GM12878 (cell line): Measurements from ENCODE around the gene REPS2. TPM values are rescaled to one million over a fixed set of nuclear protein-coding genes. Genes with fewer than 3 reads are reported as not detected.

Experiments
- ATAC-seq: fragments of 200-7000 bp; cut with Tn5 transposase; 3 replicates; pipeline ENCODE4 v1.9.1; 2020; ENCODE audit warnings: mild to moderate bottlenecking, moderate library complexity
- BruUV-seq: library from RNA; stranded (reverse); fragments of 400-500 nt; replicated peaks from 2 replicates; lab custom pipeline; 2021; lab: Mats Ljungman, UMichigan
- CTCF ChIA-PET: fragments of 300-600 bp; sonication (Branson Sonifier 250); formaldehyde crosslinking; extraction: SDS; loops from one replicate; lab custom pipeline; 2021; ENCODE audit warnings: inconsistent platforms; lab: Yijun Ruan, JAX
- POLR2A ChIA-PET: fragments of 350-600 bp; formaldehyde crosslinking; extraction: SDS; loops from one replicate; lab custom pipeline; 2021; ENCODE audit warnings: inconsistent platforms; lab: Charles Lee
- RAD21 ChIA-PET: fragments of 300-600 bp; sonication (Branson Sonifier 250); formaldehyde crosslinking; loops from one replicate; lab custom pipeline; 2023; ENCODE audit warnings: antibody characterized with exemption; ENCODE audit not compliant: unreplicated experiment; lab: Charles Lee
- SMC1A ChIA-PET: fragments of 300-600 bp; sonication (Branson Sonifier 250); formaldehyde crosslinking; loops from one replicate; lab custom pipeline; 2023; ENCODE audit not compliant: unreplicated experiment, uncharacterized antibody; lab: Charles Lee
- DNase-seq: peaks from one replicate; pipeline ENCODE4 v3.0.0-alpha.2; 2011; ENCODE audit warnings: low read depth, low spot score
- FAIRE-seq: peaks from 3 replicates; lab custom pipeline; 2011; peaks lifted over from hg19 to GRCh38; lab: Jason Lieb, UNC
- H2AFZ ChIP-seq: 2 replicates; pipeline ENCODE4 v1.6.0; 2011; ENCODE audit warnings: low read depth, low read length, control low read depth; ENCODE audit not compliant: control insufficient read depth
- H3K27ac ChIP-seq: 2 replicates; pipeline ENCODE4 v1.5.1; 2011; ENCODE audit warnings: control low read depth; ENCODE audit not compliant: control insufficient read depth, insufficient read depth
- H3K27me3 ChIP-seq, 2 experiments: replicated peaks in 1 of 2; 2 replicates each; pipeline versions ENCODE4 v1.6.0 to v1.6.1; 2011; ENCODE audit warnings: low read length in 1 of 2; ENCODE audit not compliant: control insufficient read depth in 2 of 2, insufficient read depth in 2 of 2
- H3K36me3 ChIP-seq, 2 experiments: 2 replicates each; pipeline ENCODE4 v1.5.1; 2011; ENCODE audit warnings: low read length in 1 of 2; ENCODE audit not compliant: control insufficient read depth in 2 of 2, insufficient read depth in 2 of 2
- H3K4me1 ChIP-seq: 2 replicates; pipeline ENCODE4 v1.6.1; 2011; ENCODE audit warnings: mild to moderate bottlenecking, low read length, moderate library complexity, mixed read lengths; ENCODE audit not compliant: control insufficient read depth, insufficient read depth
- H3K4me2 ChIP-seq: 2 replicates; pipeline ENCODE4 v1.6.0; 2011; ENCODE audit warnings: control low read depth; ENCODE audit not compliant: control insufficient read depth, insufficient read depth
- H3K4me3 ChIP-seq: fragments of 200-600 bp; sonication (generic); 2 replicates; pipeline ENCODE4 v1.5.1; 2016
- H3K79me2 ChIP-seq: 2 replicates; pipeline ENCODE4 v1.6.0; 2011; ENCODE audit warnings: low read length; ENCODE audit not compliant: control insufficient read depth, insufficient read depth
- H3K9ac ChIP-seq: 2 replicates; pipeline ENCODE4 v1.8.0; 2011; ENCODE audit warnings: low read length, control low read depth, mixed read lengths; ENCODE audit not compliant: control insufficient read depth, insufficient read depth
- H3K9me3 ChIP-seq: replicated peaks from 3 replicates; pipeline ENCODE4 v1.5.1; 2011; ENCODE audit warnings: mild to moderate bottlenecking, low read length; ENCODE audit not compliant: control insufficient read depth, insufficient read depth
- H4K20me1 ChIP-seq: 2 replicates; pipeline ENCODE4 v1.6.0; 2011; ENCODE audit not compliant: control insufficient read depth, insufficient read depth
- ETV6 ChIP-seq, 2 experiments: fragments of 450-650 bp in 1 of 2; IDR thresholded peaks in 1 of 2; conservative IDR thresholded peaks in 1 of 2; 2 replicates each; pipeline ENCODE4 v1.6.1; 2014; ENCODE audit warnings: antibody characterized with exemption in 1 of 2, borderline replicate concordance in 1 of 2, low read depth in 1 of 2, mild to moderate bottlenecking in 1 of 2, moderate library complexity in 1 of 2
- NR2F1 ChIP-seq: fragments of 450-650 bp; conservative IDR thresholded peaks from 2 replicates; pipeline ENCODE4 v1.6.1; 2017; ENCODE audit warnings: mild to moderate bottlenecking
- RCOR1 ChIP-seq: conservative IDR thresholded peaks from 2 replicates; pipeline ENCODE4 v1.6.1; 2012; ENCODE audit warnings: low read depth, low read length, improper control_type of control experiment
- WGBS: methylation state at CpG from one replicate; pipeline ENCODE4 v1.1.6; 2016; ENCODE audit warnings: low lambda C conversion rate; ENCODE audit not compliant: insufficient replicate concordance, insufficient coverage; ENCODE audit errors: missing lambda C conversion rate; 5-methylcytosine and 5-hydroxymethylcytosine counted together
- in situ Hi-C: fragments of 300-500 bp; cut with MboI; formaldehyde crosslinking; loops from 9 replicates; pipeline ENCODE4 v1.14.3; 2018; ENCODE audit warnings: mixed read lengths
- intact Hi-C: fragments of 100-400 bp; cut with micrococcal nuclease; formaldehyde crosslinking; loops from one replicate; pipeline ENCODE4 v1.14.2; 2022; ENCODE audit not compliant: unreplicated experiment
- polyA plus RNA-seq, 11 experiments: library from polyadenylated mRNA; depleted of rRNA in 4 of 11; unstranded in 6 of 11; stranded (reverse) in 5 of 11; fragments of >200 nt; fragmentation: Nextera tagmentation in 4 of 11; fragmentation: Illumina TruSeq in 1 of 11; extraction: Ambion mirVana in 4 of 11; extraction: Trizol in 1 of 11; gene quantifications; 1 replicate in 1 of 11; 2 replicates in 10 of 11; pipeline versions ENCODE4 v1.2.1 to v1.2.3, GENCODE V29; 2011 to 2016; ENCODE audit warnings: inconsistent platforms in 2 of 11, missing spikeins in 2 of 11, low read depth in 1 of 11
- total RNA-seq, 4 experiments: library from RNA; depleted of rRNA in 3 of 4; stranded (reverse); fragments of >200 nt in 3 of 4; fragmentation: Illumina TruSeq in 1 of 4; extraction: Trizol in 1 of 4; gene quantifications; 2 replicates each; pipeline versions ENCODE4 v1.2.1 to v1.2.3, GENCODE V29; 2013 to 2021
- TF ChIP-seq, protein P1 (sequence below): fragments of 450-650 bp; conservative IDR thresholded peaks from 2 replicates; pipeline ENCODE4 v1.6.1; 2017; ENCODE audit warnings: mild to moderate bottlenecking, moderate library complexity
- TF ChIP-seq, protein P2 (sequence below): fragments of 150-350 bp; IDR thresholded peaks from 2 replicates; pipeline ENCODE4 v1.6.1; 2016; ENCODE audit warnings: low read depth, low read length
- TF ChIP-seq, protein P3 (sequence below): fragments of 450-650 bp; IDR thresholded peaks from 2 replicates; pipeline ENCODE4 v1.6.1; 2017; ENCODE audit warnings: borderline replicate concordance
- TF ChIP-seq, protein P4 (sequence below): fragments of 450-650 bp; IDR thresholded peaks from 2 replicates; pipeline ENCODE4 v1.6.1; 2018; ENCODE audit warnings: mild to moderate bottlenecking, low read depth, moderate library complexity; ENCODE audit not compliant: partially characterized antibody

Gene REPS2
- total and polyA plus RNA-seq, 10 of the 15 experiments (the other 5 are each of a cell fraction or from before 2014, with no cell fraction given) = 2.1 to 6.8 (median 3.9) TPM

DNA sequence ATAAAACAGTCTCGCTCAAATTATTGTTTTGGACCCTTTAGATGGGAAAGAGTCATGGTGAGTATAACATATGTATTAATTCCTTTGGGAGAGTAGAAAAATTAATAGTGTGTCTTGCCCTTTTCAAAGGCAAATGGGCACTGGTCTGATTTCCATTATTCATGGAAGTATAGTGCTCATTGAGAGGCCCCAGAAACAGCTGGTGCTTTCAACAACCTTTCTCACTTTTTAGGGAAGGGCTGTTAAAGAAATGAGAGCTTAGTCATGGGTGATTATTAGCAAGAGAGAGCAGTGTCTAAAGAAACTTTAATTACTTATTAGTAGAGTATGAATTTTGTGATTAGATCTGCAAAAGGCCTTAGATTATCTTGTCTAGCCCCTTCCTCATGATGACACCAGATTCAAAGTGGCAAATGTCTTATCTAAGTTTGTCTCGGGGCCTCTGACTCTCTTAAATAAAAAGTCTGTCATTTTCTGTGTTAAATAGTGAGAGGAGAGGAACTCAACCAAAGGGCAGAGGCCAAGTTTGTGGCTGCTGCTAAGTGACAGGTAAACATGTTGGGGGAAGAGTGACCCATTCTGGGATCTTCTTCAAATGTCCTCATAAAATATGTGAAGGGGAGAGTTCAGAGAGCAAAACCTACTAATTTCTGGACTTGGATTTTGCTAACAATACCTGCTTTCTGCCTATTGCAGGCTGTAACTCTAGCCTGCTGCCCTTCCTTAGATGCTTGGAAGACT is 110.6 kb downstream of the REPS2 start:
- no peak overlapping the region for H3K4me2 ChIP-seq
- no peak overlapping the region for H3K4me3 ChIP-seq
- POLR2A ChIA-PET = no interaction called here
- H3K36me3 ChIP-seq = no peaks in the 10 kb centered on the region
- RAD21 ChIA-PET = no interaction called here
- no peaks in the 10 kb centered on the region for H3K4me1 ChIP-seq
- FAIRE-seq = no peak
- no peak overlapping the region for H3K9ac ChIP-seq
- CTCF ChIA-PET = interaction anchor here (1.1 kb wide), 1 partner anchor 10 kb away, joined by 3 read pairs; no protein-coding TSS in a partner anchor
- BruUV-seq = no TSS peak
- in situ Hi-C loops (no loop called here), intact Hi-C loops (no loop called here)
- no peaks in the 10 kb centered on the region for H4K20me1 ChIP-seq
- no peak for ATAC-seq
- H2AFZ ChIP-seq = no peak overlapping the region
- SMC1A ChIA-PET = interaction anchor here (1.2 kb wide), 1 partner anchor 9 kb away, joined by 3 read pairs; no protein-coding TSS in a partner anchor
- 0 out of 4 replicates have a peak, but pooled peaks cover 0 to under 1% of the 10 kb centered on the region in 2 experiments for H3K27me3 ChIP-seq
- whole genome bisulfite sequencing = 0% methylated on average over 2 of the region's 2 CpGs
- TF ChIP-seq RCOR1 (no peak), ETV6 (conservative IDR thresholded peaks at IDR 0.05 in 1 of 2, IDR thresholded peaks at IDR 0.05 in 1 of 2; ENCODE audit: borderline replicate concordance in 1 of 2, low read depth in 1 of 2) (no peak), NR2F1 (0 out of 2 replicates have a peak, but pooled peaks have one; percentile 34)
- TF ChIP-seq, protein P1, sequence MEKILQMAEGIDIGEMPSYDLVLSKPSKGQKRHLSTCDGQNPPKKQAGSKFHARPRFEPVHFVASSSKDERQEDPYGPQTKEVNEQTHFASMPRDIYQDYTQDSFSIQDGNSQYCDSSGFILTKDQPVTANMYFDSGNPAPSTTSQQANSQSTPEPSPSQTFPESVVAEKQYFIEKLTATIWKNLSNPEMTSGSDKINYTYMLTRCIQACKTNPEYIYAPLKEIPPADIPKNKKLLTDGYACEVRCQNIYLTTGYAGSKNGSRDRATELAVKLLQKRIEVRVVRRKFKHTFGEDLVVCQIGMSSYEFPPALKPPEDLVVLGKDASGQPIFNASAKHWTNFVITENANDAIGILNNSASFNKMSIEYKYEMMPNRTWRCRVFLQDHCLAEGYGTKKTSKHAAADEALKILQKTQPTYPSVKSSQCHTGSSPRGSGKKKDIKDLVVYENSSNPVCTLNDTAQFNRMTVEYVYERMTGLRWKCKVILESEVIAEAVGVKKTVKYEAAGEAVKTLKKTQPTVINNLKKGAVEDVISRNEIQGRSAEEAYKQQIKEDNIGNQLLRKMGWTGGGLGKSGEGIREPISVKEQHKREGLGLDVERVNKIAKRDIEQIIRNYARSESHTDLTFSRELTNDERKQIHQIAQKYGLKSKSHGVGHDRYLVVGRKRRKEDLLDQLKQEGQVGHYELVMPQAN = no peak
- TF ChIP-seq, protein P2, sequence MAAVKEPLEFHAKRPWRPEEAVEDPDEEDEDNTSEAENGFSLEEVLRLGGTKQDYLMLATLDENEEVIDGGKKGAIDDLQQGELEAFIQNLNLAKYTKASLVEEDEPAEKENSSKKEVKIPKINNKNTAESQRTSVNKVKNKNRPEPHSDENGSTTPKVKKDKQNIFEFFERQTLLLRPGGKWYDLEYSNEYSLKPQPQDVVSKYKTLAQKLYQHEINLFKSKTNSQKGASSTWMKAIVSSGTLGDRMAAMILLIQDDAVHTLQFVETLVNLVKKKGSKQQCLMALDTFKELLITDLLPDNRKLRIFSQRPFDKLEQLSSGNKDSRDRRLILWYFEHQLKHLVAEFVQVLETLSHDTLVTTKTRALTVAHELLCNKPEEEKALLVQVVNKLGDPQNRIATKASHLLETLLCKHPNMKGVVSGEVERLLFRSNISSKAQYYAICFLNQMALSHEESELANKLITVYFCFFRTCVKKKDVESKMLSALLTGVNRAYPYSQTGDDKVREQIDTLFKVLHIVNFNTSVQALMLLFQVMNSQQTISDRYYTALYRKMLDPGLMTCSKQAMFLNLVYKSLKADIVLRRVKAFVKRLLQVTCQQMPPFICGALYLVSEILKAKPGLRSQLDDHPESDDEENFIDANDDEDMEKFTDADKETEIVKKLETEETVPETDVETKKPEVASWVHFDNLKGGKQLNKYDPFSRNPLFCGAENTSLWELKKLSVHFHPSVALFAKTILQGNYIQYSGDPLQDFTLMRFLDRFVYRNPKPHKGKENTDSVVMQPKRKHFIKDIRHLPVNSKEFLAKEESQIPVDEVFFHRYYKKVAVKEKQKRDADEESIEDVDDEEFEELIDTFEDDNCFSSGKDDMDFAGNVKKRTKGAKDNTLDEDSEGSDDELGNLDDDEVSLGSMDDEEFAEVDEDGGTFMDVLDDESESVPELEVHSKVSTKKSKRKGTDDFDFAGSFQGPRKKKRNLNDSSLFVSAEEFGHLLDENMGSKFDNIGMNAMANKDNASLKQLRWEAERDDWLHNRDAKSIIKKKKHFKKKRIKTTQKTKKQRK = no peak
- TF ChIP-seq, protein P3, sequence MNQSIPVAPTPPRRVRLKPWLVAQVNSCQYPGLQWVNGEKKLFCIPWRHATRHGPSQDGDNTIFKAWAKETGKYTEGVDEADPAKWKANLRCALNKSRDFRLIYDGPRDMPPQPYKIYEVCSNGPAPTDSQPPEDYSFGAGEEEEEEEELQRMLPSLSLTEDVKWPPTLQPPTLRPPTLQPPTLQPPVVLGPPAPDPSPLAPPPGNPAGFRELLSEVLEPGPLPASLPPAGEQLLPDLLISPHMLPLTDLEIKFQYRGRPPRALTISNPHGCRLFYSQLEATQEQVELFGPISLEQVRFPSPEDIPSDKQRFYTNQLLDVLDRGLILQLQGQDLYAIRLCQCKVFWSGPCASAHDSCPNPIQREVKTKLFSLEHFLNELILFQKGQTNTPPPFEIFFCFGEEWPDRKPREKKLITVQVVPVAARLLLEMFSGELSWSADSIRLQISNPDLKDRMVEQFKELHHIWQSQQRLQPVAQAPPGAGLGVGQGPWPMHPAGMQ = no peak
- TF ChIP-seq, protein P4, sequence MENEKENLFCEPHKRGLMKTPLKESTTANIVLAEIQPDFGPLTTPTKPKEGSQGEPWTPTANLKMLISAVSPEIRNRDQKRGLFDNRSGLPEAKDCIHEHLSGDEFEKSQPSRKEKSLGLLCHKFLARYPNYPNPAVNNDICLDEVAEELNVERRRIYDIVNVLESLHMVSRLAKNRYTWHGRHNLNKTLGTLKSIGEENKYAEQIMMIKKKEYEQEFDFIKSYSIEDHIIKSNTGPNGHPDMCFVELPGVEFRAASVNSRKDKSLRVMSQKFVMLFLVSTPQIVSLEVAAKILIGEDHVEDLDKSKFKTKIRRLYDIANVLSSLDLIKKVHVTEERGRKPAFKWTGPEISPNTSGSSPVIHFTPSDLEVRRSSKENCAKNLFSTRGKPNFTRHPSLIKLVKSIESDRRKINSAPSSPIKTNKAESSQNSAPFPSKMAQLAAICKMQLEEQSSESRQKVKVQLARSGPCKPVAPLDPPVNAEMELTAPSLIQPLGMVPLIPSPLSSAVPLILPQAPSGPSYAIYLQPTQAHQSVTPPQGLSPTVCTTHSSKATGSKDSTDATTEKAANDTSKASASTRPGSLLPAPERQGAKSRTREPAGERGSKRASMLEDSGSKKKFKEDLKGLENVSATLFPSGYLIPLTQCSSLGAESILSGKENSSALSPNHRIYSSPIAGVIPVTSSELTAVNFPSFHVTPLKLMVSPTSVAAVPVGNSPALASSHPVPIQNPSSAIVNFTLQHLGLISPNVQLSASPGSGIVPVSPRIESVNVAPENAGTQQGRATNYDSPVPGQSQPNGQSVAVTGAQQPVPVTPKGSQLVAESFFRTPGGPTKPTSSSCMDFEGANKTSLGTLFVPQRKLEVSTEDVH = no peak
- TF ChIP-seq, all 136 proteins: peak for 1
- no peak for DNase-seq
- no peak overlapping the region for H3K27ac ChIP-seq
- H3K79me2 ChIP-seq = no peaks in the 10 kb centered on the region
- H3K9me3 ChIP-seq = no peaks in the 10 kb centered on the region
